Astrocyte (in vitro differentiated cells and primary cell): Measurements from ENCODE around the gene TFB1M.
"Not testable (repeated sequence)": the region's sequence is repeated elsewhere in the genome, so short reads cannot be mapped to it uniquely, and the experiment has no call there.

Source experiments
- EZH2 ChIP-seq: IDR thresholded peaks from 2 replicates; pipeline ENCODE4 v1.6.1; 2012; ENCODE audit warnings: mild to moderate bottlenecking, low read length, inconsistent platforms; ENCODE audit not compliant: insufficient read depth
- TF ChIP-seq, protein P1 (sequence below): IDR thresholded peaks from 2 replicates; pipeline ENCODE4 v1.5.1; 2011; ENCODE audit warnings: low read depth, mild to moderate bottlenecking, inconsistent platforms, low read length, moderate library complexity; ENCODE audit not compliant: insufficient read depth

DNA sequence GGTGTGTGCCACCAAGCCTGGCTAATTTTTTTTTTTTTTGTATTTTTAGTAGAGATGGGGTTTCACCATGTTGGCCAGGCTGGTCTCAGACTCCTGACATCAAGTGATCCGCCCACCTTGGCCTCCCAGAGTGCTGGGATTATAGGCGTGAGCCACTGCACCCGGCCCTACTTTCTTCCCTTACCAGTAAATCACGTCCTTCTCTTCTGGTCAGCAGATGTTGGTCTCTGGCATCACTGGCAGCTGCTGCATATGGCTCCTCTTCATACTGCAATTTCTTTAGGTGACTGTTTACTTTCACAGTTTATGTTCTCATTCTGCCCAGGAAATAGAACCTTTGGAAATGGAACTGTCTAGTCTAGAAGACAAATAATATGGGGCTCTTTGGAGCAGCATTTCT lies 83.3 kb downstream of the TFB1M start:
- TF ChIP-seq, protein P1, sequence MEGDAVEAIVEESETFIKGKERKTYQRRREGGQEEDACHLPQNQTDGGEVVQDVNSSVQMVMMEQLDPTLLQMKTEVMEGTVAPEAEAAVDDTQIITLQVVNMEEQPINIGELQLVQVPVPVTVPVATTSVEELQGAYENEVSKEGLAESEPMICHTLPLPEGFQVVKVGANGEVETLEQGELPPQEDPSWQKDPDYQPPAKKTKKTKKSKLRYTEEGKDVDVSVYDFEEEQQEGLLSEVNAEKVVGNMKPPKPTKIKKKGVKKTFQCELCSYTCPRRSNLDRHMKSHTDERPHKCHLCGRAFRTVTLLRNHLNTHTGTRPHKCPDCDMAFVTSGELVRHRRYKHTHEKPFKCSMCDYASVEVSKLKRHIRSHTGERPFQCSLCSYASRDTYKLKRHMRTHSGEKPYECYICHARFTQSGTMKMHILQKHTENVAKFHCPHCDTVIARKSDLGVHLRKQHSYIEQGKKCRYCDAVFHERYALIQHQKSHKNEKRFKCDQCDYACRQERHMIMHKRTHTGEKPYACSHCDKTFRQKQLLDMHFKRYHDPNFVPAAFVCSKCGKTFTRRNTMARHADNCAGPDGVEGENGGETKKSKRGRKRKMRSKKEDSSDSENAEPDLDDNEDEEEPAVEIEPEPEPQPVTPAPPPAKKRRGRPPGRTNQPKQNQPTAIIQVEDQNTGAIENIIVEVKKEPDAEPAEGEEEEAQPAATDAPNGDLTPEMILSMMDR: not testable (repeated sequence)
- not testable (repeated sequence) for TF ChIP-seq EZH2
